HCT116 (cell line): ENCODE data around the gene C1QTNF12. TPM values are rescaled to one million over a fixed set of nuclear protein-coding genes. Genes with fewer than 3 reads are reported as not detected.

Source experiments
- ATAC-seq: fragments of 200-7000 bp; cut with Tn5 transposase; 2 replicates; pipeline ENCODE4 v1.9.1; 2020; ENCODE audit warnings: mild to moderate bottlenecking, moderate library complexity
- BruUV-seq: library from RNA; stranded (reverse); fragments of 400-500 nt; replicated peaks from 2 replicates; lab custom pipeline; 2021; lab: Mats Ljungman, UMichigan
- CTCF ChIA-PET: fragments of 300-600 bp; sonication (Branson Sonifier 250); formaldehyde crosslinking; loops from one replicate; lab custom pipeline; 2021; ENCODE audit warnings: antibody characterized with exemption; lab: Charles Lee
- POLR2A ChIA-PET: fragments of 300-600, 350-600 bp; sonication (Branson Sonifier 250); formaldehyde crosslinking; loops from one replicate; lab custom pipeline; 2021; ENCODE audit warnings: antibody characterized with exemption; lab: Charles Lee
- RAD21 ChIA-PET, 2 experiments: fragments of 300-600 bp; sonication (Branson Sonifier 250); formaldehyde crosslinking; loops; one replicate each; lab custom pipeline; 2023; ENCODE audit warnings: low total read pairs in 2 of 2; ENCODE audit not compliant: uncharacterized antibody in 2 of 2, unreplicated experiment in 2 of 2, low non-redundant PET in 1 of 2; lab: Charles Lee
- DNase-seq: peaks from one replicate; pipeline ENCODE4 v3.0.0-alpha.2; 2010; ENCODE audit warnings: low read depth, low spot score
- H2AFZ ChIP-seq: fragments of 200-600 bp; shearing (Covaris generic), sonication (generic); 2 replicates; pipeline ENCODE4 v1.6.1; 2017; ENCODE audit warnings: low read depth, mixed run types, mixed read lengths, antibody characterized with exemption, low read length; ENCODE audit not compliant: poor library complexity, severe bottlenecking
- H3K27ac ChIP-seq: 2 replicates; pipeline ENCODE4 v1.5.1; 2012; ENCODE audit warnings: low read depth, low read length
- H3K27me3 ChIP-seq: fragments of 200-600 bp; sonication (generic); 2 replicates; pipeline ENCODE4 v1.6.1; 2016; ENCODE audit warnings: mixed run types, low read length, mixed read lengths; ENCODE audit not compliant: insufficient read depth
- H3K36me3 ChIP-seq, 2 experiments: fragments of 200-500 bp in 1 of 2; fragments of 200-600 bp in 1 of 2; sonication (Bioruptor generic) in 1 of 2; sonication (generic) in 1 of 2; 2 replicates each; pipeline versions ENCODE4 v1.5.1 to v1.6.1; 2014 to 2016; ENCODE audit warnings: low read length in 2 of 2, inconsistent platforms in 1 of 2, mixed read lengths in 1 of 2, mixed run types in 1 of 2; ENCODE audit not compliant: insufficient read depth in 2 of 2, control insufficient read depth in 1 of 2
- H3K4me1 ChIP-seq, 2 experiments: fragments of 200-600 bp in 1 of 2; sonication (generic) in 1 of 2; 2 replicates each; pipeline versions ENCODE4 v1.5.1 to v1.6.1; 2012 to 2017; ENCODE audit warnings: low read length in 2 of 2, inconsistent platforms in 1 of 2, mild to moderate bottlenecking in 1 of 2, mixed read lengths in 1 of 2, mixed run types in 1 of 2, moderate library complexity in 1 of 2; ENCODE audit not compliant: insufficient read depth in 2 of 2, control insufficient read depth in 1 of 2
- H3K4me2 ChIP-seq: fragments of 200-600 bp; sonication (generic); 2 replicates; pipeline ENCODE4 v1.6.1; 2017; ENCODE audit warnings: mixed run types, low read length, mixed read lengths
- H3K4me3 ChIP-seq, 2 experiments: fragments of 200-600 bp in 1 of 2; sonication (generic) in 1 of 2; replicated peaks in 1 of 2; 2 replicates each; pipeline ENCODE4 v1.5.1; 2011 to 2016; ENCODE audit warnings: low read length in 2 of 2, control low read depth in 1 of 2, low read depth in 1 of 2, mild to moderate bottlenecking in 1 of 2, mixed read lengths in 1 of 2, mixed run types in 1 of 2
- H3K79me2 ChIP-seq: fragments of 200-600 bp; sonication (generic); 2 replicates; pipeline ENCODE4 v1.6.1; 2017; ENCODE audit warnings: mild to moderate bottlenecking, mixed run types, low read length, moderate library complexity, mixed read lengths; ENCODE audit not compliant: insufficient read depth
- H3K9ac ChIP-seq: fragments of 200-600 bp; sonication (generic); 2 replicates; pipeline ENCODE4 v1.6.1; 2016; ENCODE audit warnings: low read length, mixed read lengths
- H3K9me2 ChIP-seq: fragments of 200-600 bp; sonication (generic), shearing (Covaris generic); 2 replicates; pipeline ENCODE4 v1.6.1; 2017; ENCODE audit warnings: mixed run types, mild to moderate bottlenecking, moderate library complexity; ENCODE audit not compliant: insufficient read depth
- H3K9me3 ChIP-seq, 2 experiments: fragments of 200-500 bp in 1 of 2; fragments of 200-600 bp in 1 of 2; sonication (Bioruptor generic) in 1 of 2; sonication (generic) in 1 of 2; 2 replicates each; pipeline ENCODE4 v1.6.1; 2014 to 2017; ENCODE audit warnings: low read length in 2 of 2, mixed read lengths in 2 of 2, inconsistent platforms in 1 of 2, low read depth in 1 of 2, mild to moderate bottlenecking in 1 of 2, mixed run types in 1 of 2, moderate library complexity in 1 of 2; ENCODE audit not compliant: control insufficient read depth in 1 of 2, insufficient read depth in 1 of 2
- H4K20me1 ChIP-seq: fragments of 200-600 bp; sonication (generic), shearing (Covaris generic); 2 replicates; pipeline ENCODE4 v1.6.1; 2017; ENCODE audit warnings: mixed run types, mild to moderate bottlenecking, moderate library complexity; ENCODE audit not compliant: insufficient read depth
- EZH2 ChIP-seq: fragments of 200-600 bp; sonication (generic); IDR thresholded peaks from 2 replicates; pipeline ENCODE4 v1.6.1; 2017; ENCODE audit warnings: antibody characterized with exemption, mixed run types
- MAX ChIP-seq: IDR thresholded peaks from 2 replicates; pipeline ENCODE4 v1.6.1; 2012
- intact Hi-C: fragments of 100-400 bp; cut with micrococcal nuclease; formaldehyde crosslinking; loops from 2 replicates; pipeline ENCODE4 v1.10.0; 2022
- total RNA-seq: library from RNA; stranded (reverse); gene quantifications from one replicate; pipeline ENCODE4 v1.2.1, GENCODE V29; 2021; ENCODE audit not compliant: unreplicated experiment
- TF ChIP-seq, protein P1 (sequence below), 3 experiments: fragments of 200-600 bp in 1 of 3; sonication (generic) in 1 of 3; IDR thresholded peaks in 2 of 3; conservative IDR thresholded peaks in 1 of 3; 2 replicates each; pipeline ENCODE4 v1.5.1; 2012 to 2017; ENCODE audit warnings: low read depth in 2 of 3, low read length in 2 of 3, antibody characterized with exemption in 1 of 3, borderline replicate concordance in 1 of 3, control low read depth in 1 of 3, mild to moderate bottlenecking in 1 of 3, mixed read lengths in 1 of 3, mixed run types in 1 of 3, moderate library complexity in 1 of 3; ENCODE audit not compliant: insufficient read depth in 1 of 3

Gene C1QTNF12
- total RNA-seq, 1 experiment from 2014 or later: 6.9 TPM

DNA sequence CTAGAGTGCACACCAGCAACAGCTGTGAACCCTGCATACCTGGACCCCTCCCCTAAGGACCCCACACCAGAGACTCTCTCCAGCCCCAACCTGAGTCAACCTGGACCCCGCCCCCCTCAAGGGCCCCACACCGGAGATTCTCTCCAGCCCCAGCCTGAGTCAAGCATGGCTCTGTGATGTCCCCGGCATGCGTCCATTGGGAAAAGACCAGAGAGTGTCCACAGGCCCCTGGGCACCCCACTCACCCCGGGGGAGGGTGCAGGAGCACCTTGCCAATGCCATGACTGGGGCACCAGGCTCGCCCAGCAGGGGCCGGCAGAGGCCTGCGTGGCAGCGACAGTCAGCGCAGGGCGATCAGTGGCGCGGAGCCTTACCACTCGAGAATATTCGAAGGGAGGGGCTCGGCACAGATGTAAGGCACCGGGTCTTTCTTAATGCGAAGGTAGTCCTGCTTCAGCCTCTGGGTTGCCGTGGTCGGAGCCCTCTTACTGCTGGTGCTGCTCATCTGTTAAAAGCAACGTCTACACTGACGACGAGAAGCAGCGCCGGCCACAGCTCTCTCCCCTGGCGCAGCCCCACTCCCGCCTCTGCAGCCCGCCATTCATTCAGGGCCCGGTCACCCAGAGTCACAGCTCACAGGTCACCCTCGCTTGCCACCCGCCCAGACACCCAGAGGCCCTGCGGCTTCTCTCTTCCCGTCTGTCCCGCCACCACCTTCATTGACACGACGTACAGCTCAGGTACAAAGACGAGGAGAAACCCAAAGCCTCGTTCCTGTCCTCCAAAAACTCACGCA lies 21.2 kb upstream of the C1QTNF12 start:
- intact Hi-C loops: no loop called here
- Histone ChIP-seq H3K4me3 (no peak overlapping the region), H3K9me3 (no peaks in the 10 kb centered on the region), H3K27ac (no peak overlapping the region), H3K9me2 (no peaks in the 10 kb centered on the region), H3K4me1 (peaks cover 10 to 27% of the 10 kb centered on the region in 2 experiments; a peak in 3 of 4 replicates), H3K27me3 (no peaks in the 10 kb centered on the region), H3K36me3 (peaks cover 10 to 22% of the 10 kb centered on the region in 2 experiments; a peak in 3 of 4 replicates), H3K4me2 (no peak overlapping the region), H3K9ac (no peak overlapping the region), H3K79me2 (peaks cover 71% of the 10 kb centered on the region), H2AFZ (no peak overlapping the region), H4K20me1 (no peaks in the 10 kb centered on the region)
- ChIA-PET POLR2A (no interaction called here), RAD21 (no interaction called here), CTCF (no interaction called here)
- no peak for TF ChIP-seq EZH2
- no TSS peak for BruUV-seq
- no peak for ATAC-seq
- no peak for DNase-seq

GRCh38 chr1:1264868-1265272 lies 18.3 kb upstream of the C1QTNF12 start:
- Histone ChIP-seq H2AFZ (no peak overlapping the region), H3K9me3 (no peaks in the 10 kb centered on the region), H4K20me1 (no peaks in the 10 kb centered on the region), H3K4me2 (no peak overlapping the region), H3K9me2 (no peaks in the 10 kb centered on the region), H3K27ac (no peak overlapping the region), H3K36me3 (peaks cover 19 to 36% of the 10 kb centered on the region in 2 experiments; a peak in 3 of 4 replicates), H3K4me1 (peaks cover 0 to 5% of the 10 kb centered on the region in 2 experiments; a peak in 1 of 4 replicates), H3K79me2 (peaks cover 54% of the 10 kb centered on the region), H3K27me3 (no peaks in the 10 kb centered on the region), H3K9ac (no peak overlapping the region), H3K4me3 (no peak overlapping the region)
- ATAC-seq (peak; percentile 59), DNase-seq (no peak)
- ChIA-PET POLR2A (no interaction called here), CTCF (interaction anchor here (0.6 kb wide), 1 partner anchor 14 kb away, joined by 3 read pairs; no protein-coding TSS in a partner anchor), RAD21 (no interaction called here)
- no TSS peak for BruUV-seq
- intact Hi-C loops: no loop called here
- TF ChIP-seq MAX: no peak
- TF ChIP-seq, protein P1, sequence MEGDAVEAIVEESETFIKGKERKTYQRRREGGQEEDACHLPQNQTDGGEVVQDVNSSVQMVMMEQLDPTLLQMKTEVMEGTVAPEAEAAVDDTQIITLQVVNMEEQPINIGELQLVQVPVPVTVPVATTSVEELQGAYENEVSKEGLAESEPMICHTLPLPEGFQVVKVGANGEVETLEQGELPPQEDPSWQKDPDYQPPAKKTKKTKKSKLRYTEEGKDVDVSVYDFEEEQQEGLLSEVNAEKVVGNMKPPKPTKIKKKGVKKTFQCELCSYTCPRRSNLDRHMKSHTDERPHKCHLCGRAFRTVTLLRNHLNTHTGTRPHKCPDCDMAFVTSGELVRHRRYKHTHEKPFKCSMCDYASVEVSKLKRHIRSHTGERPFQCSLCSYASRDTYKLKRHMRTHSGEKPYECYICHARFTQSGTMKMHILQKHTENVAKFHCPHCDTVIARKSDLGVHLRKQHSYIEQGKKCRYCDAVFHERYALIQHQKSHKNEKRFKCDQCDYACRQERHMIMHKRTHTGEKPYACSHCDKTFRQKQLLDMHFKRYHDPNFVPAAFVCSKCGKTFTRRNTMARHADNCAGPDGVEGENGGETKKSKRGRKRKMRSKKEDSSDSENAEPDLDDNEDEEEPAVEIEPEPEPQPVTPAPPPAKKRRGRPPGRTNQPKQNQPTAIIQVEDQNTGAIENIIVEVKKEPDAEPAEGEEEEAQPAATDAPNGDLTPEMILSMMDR (IDR thresholded peaks at IDR 0.05 in 2 of 3, conservative IDR thresholded peaks at IDR 0.05 in 1 of 3; ENCODE audit: borderline replicate concordance in 1 of 3, insufficient read depth in 1 of 3, low read depth in 2 of 3, low read length in 2 of 3): peak in 2 of 3 experiments; percentile 38 to 53; a peak in 3 of 6 replicates
